HG02973 (cell line): ENCODE measurements around the gene IRAK1.
"Not testable (repeated sequence)": the region's sequence is repeated elsewhere in the genome, so short reads cannot be mapped to it uniquely, and the experiment has no call there.

Experiments used
- ATAC-seq: cut with Tn5 transposase; IDR thresholded peaks from one replicate; pipeline ENCODE4 v1.9.1; 2021; ENCODE audit warnings: moderate library complexity; ENCODE audit not compliant: unreplicated experiment

Gene IRAK1

DNA sequence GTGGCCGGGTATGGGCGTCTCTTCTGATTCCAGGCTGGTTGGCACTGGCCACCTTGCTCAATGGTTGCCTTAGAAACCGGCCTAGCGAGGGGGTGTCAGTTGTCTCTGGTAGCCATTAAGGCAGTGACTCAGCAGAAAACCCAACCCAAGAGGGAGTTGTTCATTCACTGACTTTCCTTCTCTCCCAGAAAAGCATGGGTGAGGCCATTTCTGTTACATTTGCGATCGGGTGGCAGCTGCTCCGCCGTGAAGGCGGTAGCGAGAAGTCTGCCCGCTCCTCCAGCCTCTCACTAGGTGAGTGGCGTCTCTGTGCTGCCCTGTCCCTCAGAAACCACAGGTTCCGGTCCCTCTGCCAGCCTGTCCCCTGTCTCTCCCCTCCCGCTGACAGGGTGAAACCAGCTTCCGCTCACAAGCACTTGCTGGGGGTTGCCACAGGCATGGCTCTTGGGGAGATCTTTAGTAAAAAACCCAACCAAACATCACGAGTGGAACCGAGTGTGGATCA is 17.4 kb downstream of the IRAK1 start:
- no peak for ATAC-seq

DNA sequence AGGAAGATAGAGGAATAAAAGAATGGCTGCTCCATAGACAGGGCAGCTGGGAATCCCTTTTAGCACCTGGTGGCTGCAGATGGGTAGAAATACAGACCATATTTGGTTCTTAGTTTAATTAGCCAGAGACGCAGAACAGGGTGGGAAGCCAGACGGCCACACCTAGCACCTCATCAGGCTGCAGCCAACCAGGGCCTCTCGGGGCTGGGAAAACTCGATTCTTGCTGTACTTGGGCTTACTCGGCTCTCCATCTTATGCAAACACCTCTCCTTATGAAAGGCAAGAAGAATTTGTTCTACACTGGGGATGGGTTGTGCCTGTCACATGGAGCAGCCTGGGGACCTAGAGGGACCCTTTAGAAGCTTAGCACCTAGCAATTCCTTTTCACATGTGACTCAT is 19.7 kb downstream of the IRAK1 start:
- no peak for ATAC-seq

- ATAC-seq, result no peak
These were observed 20.2 kb downstream of the IRAK1 start for GRCh38 chrX:153999359-154000037.

DNA sequence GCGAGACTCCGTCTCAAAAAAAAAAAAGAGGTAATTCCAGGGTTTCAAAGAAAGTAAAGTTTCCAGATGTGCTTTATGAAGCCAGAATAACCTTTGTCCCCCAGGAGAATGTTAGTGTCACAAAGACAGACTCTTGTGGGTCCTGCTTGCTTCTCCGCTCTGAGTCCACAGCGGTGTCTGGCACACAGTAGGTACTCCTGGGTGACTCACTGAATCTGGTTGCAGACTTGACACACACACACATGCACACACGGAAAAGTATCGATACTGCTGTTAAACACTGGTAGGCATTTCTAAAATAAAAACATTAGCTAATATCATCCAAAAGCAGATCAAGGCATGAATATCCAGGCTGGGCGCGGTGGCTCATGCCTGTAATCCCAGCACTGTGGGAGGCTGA is 24.2 kb downstream of the IRAK1 start:
- ATAC-seq, result no peak

DNA sequence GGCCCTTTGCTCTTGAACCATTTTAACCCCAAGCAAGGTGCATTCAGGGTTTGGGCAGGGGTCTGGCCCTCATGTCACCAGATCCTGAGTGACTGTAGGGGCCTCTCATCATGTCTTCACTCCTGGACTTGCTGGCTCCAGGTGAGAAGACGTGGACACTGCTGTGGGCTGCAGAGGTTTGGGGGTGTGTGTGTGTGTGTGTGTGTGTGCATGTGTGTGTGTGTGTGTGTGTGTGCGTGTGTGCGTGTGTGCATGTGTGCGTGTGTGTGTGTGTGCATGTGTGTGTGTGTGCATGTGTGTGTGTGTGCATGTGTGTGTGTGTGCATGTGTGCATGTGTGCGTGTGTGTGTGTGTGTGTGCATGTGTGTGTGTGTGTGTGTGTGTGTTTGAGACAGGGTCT is 25.3 kb downstream of the IRAK1 start:
- not testable (repeated sequence) for ATAC-seq

DNA sequence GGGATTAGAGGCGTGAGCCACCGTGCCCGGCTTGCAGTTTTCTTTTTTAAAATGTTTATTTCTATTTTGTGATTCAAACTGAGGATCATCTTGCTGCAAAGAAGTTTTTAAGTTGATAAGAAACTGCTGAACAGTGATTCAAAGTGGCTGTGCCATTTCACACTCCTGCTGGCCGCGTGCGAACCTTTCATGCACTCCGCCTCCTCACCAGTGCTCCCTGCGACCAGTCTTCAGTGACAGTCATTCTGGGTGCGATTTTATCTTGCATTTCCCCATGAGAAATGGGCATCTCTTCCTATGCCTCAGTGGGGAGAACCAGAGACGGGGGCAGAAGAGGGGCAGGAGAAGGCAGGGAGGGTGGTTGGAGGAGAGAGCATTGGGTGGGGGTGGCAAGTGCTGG is 25.7 kb downstream of the IRAK1 start:
- ATAC-seq, result no peak

DNA sequence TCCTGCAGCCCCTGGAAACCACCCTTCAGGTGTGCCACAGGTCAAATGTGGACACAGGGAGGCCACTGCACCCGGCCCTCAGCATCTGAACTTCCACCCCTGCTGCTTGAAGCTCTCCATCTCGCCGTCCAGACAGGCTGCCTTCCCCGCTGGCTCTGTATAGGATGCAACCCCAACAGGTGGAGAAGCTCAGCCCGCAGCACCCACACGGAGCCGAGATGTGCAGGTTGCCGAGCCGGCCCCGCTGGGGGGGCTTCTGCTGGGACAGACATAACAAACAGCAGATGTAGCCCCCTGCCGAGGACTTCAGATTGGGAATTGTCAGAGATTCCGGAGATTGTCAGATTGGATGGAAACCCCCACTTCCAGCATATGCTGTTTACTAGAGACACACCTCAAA is 26.6 kb downstream of the IRAK1 start:
- no peak for ATAC-seq

GRCh38 chrX:153992180-153992579 is 27.5 kb downstream of the IRAK1 start:
- no peak for ATAC-seq

GRCh38 chrX:153991013-153991580 is 28.6 kb downstream of the IRAK1 start:
- ATAC-seq, result no peak

DNA sequence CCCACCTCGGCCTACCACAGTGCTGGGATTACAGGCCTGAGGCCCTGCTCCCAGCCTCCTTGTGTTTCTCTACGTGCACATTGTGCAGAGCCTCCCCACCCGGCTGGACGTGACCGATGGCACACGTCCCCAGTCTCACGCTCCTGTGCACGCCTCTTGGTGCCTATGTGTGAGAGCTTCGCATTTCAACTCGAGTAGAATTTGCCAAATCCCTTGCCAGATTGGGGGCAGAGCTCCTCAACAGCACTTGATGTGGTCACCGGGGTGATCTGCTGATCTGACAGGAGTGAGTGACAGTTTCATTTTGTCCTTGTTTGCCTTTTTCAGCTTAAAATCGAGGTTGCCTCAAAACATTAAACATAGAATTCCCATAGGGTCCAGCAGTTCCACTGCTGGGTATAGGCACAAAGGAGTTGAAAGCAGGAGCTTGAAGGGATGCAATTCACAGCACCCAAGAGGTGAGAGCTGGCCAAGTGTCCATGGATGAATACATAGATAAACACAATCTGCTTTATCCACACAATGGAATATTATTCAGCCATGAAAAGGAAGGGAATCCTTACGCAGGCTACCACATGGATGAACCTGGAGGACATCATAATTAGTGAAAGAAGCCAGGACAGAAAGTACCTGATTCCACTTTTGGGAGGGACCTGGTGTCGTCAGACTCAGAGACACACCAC is 29.6 kb downstream of the IRAK1 start:
- no peak for ATAC-seq

DNA sequence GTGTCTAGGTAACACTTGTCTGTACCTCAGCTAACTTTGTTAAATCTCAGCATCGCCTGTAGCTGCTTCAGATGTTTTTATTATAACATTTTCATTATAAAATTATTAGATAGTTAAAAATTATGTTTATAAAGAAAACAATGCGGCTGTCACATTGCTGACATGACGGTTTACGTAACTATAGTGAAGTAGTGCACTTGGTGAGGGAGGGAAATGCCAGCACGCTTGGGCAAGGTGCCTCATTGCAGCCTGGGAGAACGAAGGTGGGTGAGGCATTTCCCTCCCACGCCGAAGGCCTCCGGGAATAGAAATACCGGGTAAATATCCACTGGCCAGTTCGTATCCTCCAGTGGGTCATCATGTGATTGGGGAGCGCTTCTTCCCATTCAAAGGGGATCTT is 31.2 kb downstream of the IRAK1 start:
- no peak for ATAC-seq

GRCh38 chrX:153984351-153985178 is 35.1 kb downstream of the IRAK1 start:
- ATAC-seq, result no peak

- ATAC-seq, result no peak
These were observed 36.3 kb downstream of the IRAK1 start for GRCh38 chrX:153983321-153983801.

GRCh38 chrX:153981771-153982533 is 37.8 kb downstream of the IRAK1 start:
- ATAC-seq, result no peak

GRCh38 chrX:153981231-153981630 is 38.5 kb downstream of the IRAK1 start:
- no peak for ATAC-seq

GRCh38 chrX:153980394-153980793 is 39.3 kb downstream of the IRAK1 start:
- ATAC-seq, result peak; percentile 49

DNA sequence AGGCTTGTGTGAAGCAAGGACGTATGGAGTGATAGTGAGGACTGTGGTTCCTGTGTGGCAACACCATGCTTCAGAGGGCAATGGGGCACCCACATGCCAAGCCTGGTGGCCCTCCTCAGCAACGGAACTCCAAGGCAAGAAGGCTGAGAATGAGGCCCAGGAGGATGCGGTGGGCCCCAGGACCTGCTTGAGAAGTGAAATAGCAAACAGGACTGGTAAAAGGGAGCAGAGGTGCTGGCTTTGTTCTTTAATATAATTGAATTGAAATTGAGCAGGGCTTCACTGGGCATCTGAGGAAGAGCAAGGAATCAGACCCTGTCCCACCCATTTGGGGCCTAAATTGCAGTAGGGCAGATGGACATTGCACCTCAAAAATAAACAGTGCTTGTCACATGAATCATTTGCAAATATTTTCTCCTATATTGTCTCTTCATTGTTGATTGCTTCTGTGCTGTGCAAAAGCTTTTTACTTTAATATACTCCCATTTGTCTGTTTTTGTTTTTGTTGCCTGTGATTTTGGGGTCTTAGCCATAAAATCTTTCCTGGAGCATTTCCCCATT is 44.9 kb downstream of the IRAK1 start:
- ATAC-seq, result no peak

- ATAC-seq, result no peak
These were observed 45.5 kb downstream of the IRAK1 start for GRCh38 chrX:153974003-153974725.
